Right renal pelvis (tissue), 4 donors: Measurements from ENCODE around the gene PCSK9. TPM values are rescaled to one million over a fixed set of nuclear protein-coding genes. Genes with fewer than 3 reads are reported as not detected.

ENCODE experiments used
- DNase-seq, 4 donors: peaks; one replicate each; pipeline ENCODE4 v3.0.0-alpha.2; 2013; ENCODE audit warnings: low read depth in 4 of 4, low spot score in 3 of 4, missing footprints in 1 of 4
- polyA plus RNA-seq, 4 donors: library from polyadenylated mRNA; unstranded; fragments of 120-200 nt; gene quantifications; one replicate each; pipeline ENCODE4 v1.2.1, GENCODE V29; 2013; ENCODE audit not compliant: insufficient read length in 4 of 4

PCSK9 gene
- polyA plus RNA-seq, 4 donors = 1.4 to 2.3 (median 1.7) TPM

- DNase-seq = no peak
Observed at GRCh38 chr1:55057270-55057955, 18.1 kb downstream of the PCSK9 start.

- DNase-seq = no peak
Observed at GRCh38 chr1:55057956-55058298, 18.6 kb downstream of the PCSK9 start.

- no peak for DNase-seq
Observed at GRCh38 chr1:55059302-55060132, 20.2 kb downstream of the PCSK9 start.

- DNase-seq = no peak
Observed at GRCh38 chr1:55060133-55060999, 21.0 kb downstream of the PCSK9 start.

- DNase-seq = no peak
Observed at GRCh38 chr1:55061000-55061705, 21.8 kb downstream of the PCSK9 start.

GRCh38 chr1:55061706-55062321, 22.5 kb downstream of the PCSK9 start:
- DNase-seq = no peak

- DNase-seq = no peak
Observed at GRCh38 chr1:55062801-55063576, 23.6 kb downstream of the PCSK9 start.

- no peak for DNase-seq
Observed at GRCh38 chr1:55063577-55063942, 24.2 kb downstream of the PCSK9 start.

- no peak for DNase-seq
Observed at GRCh38 chr1:55064071-55064581, 24.8 kb downstream of the PCSK9 start.

- DNase-seq = no peak
Observed at GRCh38 chr1:55064861-55065263, 25.5 kb downstream of the PCSK9 start.

GRCh38 chr1:55065648-55066047, 26.3 kb downstream of the PCSK9 start:
- no peak for DNase-seq

GRCh38 chr1:55067022-55067778, 27.9 kb downstream of the PCSK9 start:
- DNase-seq = no peak

GRCh38 chr1:55067914-55068313, 28.6 kb downstream of the PCSK9 start:
- DNase-seq = no peak

- DNase-seq = no peak
Observed at GRCh38 chr1:55068638-55069037, 29.3 kb downstream of the PCSK9 start.

GRCh38 chr1:55069280-55069679, 29.9 kb downstream of the PCSK9 start:
- DNase-seq = no peak

- no peak for DNase-seq
Observed at GRCh38 chr1:55070293-55071164, 31.2 kb downstream of the PCSK9 start.

GRCh38 chr1:55071477-55071876, 32.1 kb downstream of the PCSK9 start:
- DNase-seq = peak in 3 of 4 donors; percentile 12 to 20 (median 12)
